ENCODE measurements around the gene OR2T27. TPM values are rescaled to one million over a fixed set of nuclear protein-coding genes. Genes with fewer than 3 reads are reported as not detected.

OR2T27 gene
- total and polyA plus RNA-seq, 9 of the 15 experiments (the other 6 are each of a cell fraction or from before 2014, with no cell fraction given), result not detected

GRCh38 chr1:248691567-248692155, 36.3 kb upstream of the OR2T27 start (continued):
- TF ChIP-seq E2F6 (IDR thresholded peaks at IDR 0.05; ENCODE audit: borderline replicate concordance in 1 of 2, extremely low read depth in 1 of 2, insufficient read depth in 1 of 2, insufficient read length in 1 of 2, low read depth in 1 of 2, low read length in 1 of 2, poor library complexity in 1 of 2, severe bottlenecking in 1 of 2) (peak; percentile 94 to 96), REST (IDR thresholded peaks at IDR 0.05; ENCODE audit: borderline replicate concordance) (no peak), REST (CRISPR knock-in tag; IDR thresholded peaks at IDR 0.05; ENCODE audit: low read depth) (0 out of 2 replicates have a peak, but pooled peaks have one; percentile 59), DIDO1 (tag; IDR thresholded peaks at IDR 0.05; ENCODE audit: low read depth) (0 out of 2 replicates have a peak, but pooled peaks have one; percentile 28), ZBTB17 (CRISPR knock-in tag; IDR thresholded peaks at IDR 0.05) (0 out of 2 replicates have a peak, but pooled peaks have one; percentile 51), CREB3L1 (IDR thresholded peaks at IDR 0.05; ENCODE audit: borderline replicate concordance, low read depth) (peak; percentile 56; the same call in 1 of the 2 replicates), GTF2E2 (tag; IDR thresholded peaks at IDR 0.05) (no peak), POLR2G (IDR thresholded peaks at IDR 0.05; ENCODE audit: low read depth, low read length) (peak; percentile 68), CEBPB (tag; IDR thresholded peaks at IDR 0.05) (no peak), MLLT1 (IDR thresholded peaks at IDR 0.05) (no peak), BHLHE40 (IDR thresholded peaks at IDR 0.05; ENCODE audit: low read length) (peak; percentile 86), MLX (CRISPR knock-in tag; conservative IDR thresholded peaks at IDR 0.05) (peak in 1 of 2 experiments; percentile 73; a peak in 1 of 4 replicates)
